Hepatic stellate cell (primary cell): ENCODE results near the gene ATRNL1.
A peak's percentile ranks its signal among the peaks of the same experiment; 100 is the strongest.

Source experiments
- DNase-seq: peaks from one replicate; pipeline ENCODE4 v3.0.0; 2011; ENCODE audit warnings: low spot score

The ATRNL1 gene

GRCh38 chr10:115844591-115844990 is 751.4 kb downstream of the ATRNL1 start:
- DNase-seq: no peak

DNA sequence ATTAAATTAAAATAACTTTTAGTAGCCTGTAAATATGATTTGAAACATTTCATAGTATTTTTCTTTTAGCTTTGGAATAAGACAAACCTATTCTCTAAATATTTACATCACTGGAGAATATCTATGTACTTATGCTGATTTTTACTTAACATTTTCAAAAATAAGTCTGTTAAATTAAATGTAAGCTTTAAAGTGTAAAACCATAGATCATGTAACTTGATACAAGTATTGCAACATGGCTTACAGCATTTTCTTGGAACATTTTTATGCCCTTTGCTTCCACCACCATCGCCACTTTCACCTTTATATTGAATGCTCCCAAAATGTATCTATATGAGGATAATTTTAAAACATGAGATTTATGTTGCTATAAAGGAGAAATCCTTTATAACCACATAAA is 752.8 kb downstream of the ATRNL1 start:
- no peak for DNase-seq

DNA sequence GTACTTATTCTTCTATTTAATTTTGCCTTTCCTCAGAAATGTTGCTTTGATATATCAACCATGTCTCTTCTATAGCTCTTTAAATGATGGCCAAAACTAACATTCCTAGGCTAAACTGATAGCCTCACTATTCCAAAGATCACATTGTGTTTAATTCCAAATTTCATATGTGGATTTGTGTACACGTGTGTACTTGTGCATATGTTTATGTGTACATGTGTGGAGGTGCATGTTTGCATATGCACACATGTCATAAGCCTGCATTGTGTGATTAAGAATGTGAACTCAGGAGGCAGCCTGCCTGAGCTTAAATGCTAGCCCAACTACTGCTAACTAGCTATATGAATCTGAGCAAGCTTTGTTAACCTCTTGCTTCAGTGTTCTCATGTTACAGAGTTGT is 753.4 kb downstream of the ATRNL1 start:
- no peak for DNase-seq

- no peak for DNase-seq
These were observed 756.0 kb downstream of the ATRNL1 start for GRCh38 chr10:115849197-115849596.

DNA sequence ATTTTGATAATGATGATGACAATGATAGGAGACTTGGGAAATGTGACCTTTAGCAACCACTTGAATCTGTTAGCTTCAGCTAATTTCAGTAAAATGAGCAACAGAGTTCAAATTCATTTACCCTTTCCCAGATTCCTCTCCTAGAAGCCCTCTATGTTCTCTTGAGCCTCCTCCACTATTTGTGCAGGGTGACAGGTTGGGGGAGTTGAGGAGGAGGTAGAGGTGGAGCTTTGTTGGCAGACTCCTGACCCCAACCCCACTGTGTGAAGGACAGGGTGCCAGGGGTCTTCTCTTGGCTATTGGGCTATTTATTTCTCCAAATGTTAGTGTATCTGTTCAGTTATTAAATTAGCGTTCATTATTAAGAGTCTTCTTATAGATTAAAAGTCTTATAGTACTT is 757.5 kb downstream of the ATRNL1 start:
- no peak for DNase-seq

DNA sequence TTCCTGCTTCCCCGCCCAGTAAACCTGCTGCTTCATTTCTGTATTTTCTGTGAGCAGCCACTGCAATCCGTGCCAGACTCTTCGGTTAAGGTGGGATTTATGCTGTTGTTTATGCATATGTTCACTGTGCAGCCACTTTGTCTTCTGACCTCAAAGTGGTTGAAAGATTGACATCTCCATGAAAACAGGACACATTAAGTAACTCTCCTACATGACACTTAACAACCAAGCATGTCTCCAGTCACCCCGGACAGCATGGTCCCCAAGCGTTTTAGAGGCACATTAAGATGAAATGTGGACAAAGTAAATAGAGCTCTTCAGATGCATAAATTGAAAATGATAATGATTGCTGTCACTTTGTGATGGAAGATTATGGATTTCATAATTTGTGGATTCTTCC is 758.5 kb downstream of the ATRNL1 start:
- DNase-seq: no peak

GRCh38 chr10:115854740-115855435 is 761.7 kb downstream of the ATRNL1 start:
- no peak for DNase-seq

GRCh38 chr10:115856580-115856979 is 763.4 kb downstream of the ATRNL1 start:
- DNase-seq: no peak

- DNase-seq: no peak
These were observed 764.7 kb downstream of the ATRNL1 start for GRCh38 chr10:115857856-115858255.

DNA sequence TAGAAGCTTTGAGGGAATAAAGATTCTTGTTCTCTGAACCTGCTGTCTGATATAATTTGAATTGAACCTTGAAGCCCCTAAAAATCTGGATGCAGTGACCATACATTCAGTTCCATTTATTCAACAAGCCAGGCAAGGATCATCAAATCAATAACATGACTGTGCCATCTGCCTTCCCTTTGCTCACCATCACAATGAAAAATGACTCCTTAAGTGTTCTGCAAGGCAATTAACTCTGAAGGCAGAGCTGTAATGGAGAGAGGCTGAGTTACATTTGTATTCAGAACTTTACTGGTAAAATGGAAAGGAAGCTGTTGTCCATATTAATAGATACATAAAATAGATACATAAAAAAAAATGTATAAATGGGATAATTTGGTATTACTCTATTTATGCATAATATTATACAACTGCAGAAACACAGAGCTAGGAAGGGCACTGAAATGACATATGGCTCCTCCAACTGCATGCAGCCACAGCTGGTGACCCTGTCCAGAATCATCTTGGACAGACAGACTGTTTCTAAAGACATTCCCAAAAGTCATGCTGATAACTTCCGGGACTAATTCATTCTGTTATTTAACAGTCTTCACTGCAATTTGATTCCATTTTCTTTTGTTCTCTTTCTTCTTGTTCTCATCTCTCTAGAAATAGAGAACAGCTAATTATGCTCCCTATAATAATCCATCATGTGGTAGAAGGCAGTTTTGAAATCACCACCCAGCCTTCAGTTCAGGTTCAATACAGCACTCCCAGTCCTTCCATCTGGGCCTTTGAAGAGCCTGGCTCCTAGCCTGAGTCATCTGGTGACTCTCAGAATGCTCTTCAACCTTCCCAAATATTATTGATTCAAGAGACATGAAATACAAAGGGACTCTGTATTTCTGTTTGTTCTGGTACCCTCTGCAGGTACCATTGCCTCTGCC is 767.3 kb downstream of the ATRNL1 start:
- no peak for DNase-seq

DNA sequence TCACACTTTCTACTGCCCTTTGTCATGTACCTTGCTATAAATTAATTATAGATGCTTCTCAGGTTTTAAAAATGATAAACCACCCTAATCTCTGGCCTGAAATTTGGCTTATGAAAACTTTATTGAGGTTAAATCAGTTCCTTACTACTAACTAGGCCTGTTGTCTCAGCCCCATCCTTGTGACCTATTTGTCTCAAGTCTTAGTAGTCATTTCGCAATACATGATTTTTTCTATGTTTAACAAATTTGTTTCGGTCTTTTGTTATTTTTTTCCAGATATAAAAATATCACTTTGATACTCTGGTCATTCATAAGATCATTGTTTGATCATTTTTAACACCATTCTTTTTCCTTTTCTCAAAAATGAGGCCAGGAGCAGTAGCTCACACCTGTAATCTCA is 768.3 kb downstream of the ATRNL1 start:
- DNase-seq: no peak

DNA sequence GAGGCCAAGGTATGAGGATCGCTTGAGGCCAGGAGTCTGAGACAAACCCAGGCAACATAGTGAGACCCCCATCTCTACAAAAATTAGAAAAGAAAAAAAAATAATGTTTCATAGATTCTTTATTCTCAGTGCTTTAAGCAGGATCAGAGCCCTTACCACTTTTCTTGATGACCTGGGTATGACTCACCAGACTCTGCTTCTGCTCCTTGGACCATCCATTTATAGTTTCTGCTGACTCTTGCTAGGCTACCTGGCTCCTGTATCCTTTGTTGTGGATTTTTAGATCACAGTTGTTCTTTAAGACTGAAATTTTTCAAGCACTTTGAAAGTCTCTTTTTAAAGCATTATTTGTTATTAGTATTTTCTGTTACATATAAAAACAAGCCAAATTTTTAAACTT is 768.7 kb downstream of the ATRNL1 start:
- peak; percentile 12 for DNase-seq

- no peak for DNase-seq
These were observed 773.0 kb downstream of the ATRNL1 start for GRCh38 chr10:115866174-115866573.

GRCh38 chr10:115866691-115867090 is 773.5 kb downstream of the ATRNL1 start:
- DNase-seq: no peak

- DNase-seq: no peak
These were observed 774.1 kb downstream of the ATRNL1 start for GRCh38 chr10:115867305-115867704.

GRCh38 chr10:115871855-115872254 is 778.7 kb downstream of the ATRNL1 start:
- no peak for DNase-seq

DNA sequence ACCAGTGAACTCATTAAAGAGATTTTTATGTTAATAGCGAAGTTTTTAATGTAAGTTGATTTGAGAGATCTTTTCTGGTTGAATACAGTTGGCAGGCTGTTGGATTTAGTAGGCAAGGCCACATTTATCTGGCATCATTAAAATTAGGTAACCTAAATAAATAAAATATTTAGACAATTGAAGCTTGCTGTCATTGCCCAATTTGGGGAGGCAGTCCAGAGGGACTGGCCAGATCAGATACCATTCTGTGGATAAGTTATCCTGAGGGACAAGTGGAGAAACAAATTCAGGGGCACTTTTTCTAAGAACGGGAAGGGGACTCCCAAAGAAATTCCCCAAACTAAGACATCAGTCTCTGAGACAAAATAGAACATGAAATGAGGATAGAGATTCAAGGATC is 782.0 kb downstream of the ATRNL1 start:
- DNase-seq: no peak

GRCh38 chr10:115879372-115880089 is 786.4 kb downstream of the ATRNL1 start:
- DNase-seq: no peak

DNA sequence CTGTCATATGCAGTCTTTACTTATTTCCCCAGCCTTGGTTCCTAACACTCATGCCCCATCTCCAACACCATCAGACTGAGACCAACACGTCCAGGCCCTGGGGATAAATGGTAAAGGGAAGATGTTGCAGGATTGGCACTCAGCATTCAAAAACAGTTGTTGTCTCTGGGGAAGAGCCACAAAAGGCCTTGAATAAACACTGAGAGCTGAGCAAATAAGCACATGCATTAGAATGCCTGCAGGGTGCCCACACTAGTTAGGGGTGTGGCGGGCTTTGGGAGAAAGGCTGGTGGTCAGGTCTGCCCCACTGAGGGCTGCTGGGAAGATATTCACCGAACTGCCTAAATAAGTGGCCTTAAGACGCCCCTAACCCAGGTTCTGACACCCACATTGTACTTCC is 788.9 kb downstream of the ATRNL1 start:
- no peak for DNase-seq

- no peak for DNase-seq
These were observed 790.2 kb downstream of the ATRNL1 start for GRCh38 chr10:115883372-115883771.

GRCh38 chr10:115884331-115884730 is 791.2 kb downstream of the ATRNL1 start:
- no peak for DNase-seq

- no peak for DNase-seq
These were observed 802.0 kb downstream of the ATRNL1 start for GRCh38 chr10:115895166-115895565.

GRCh38 chr10:115898242-115898641 is 805.1 kb downstream of the ATRNL1 start:
- no peak for DNase-seq
